Measurements from ENCODE around the gene EEF1AKMT4. TPM values are rescaled to one million over a fixed set of nuclear protein-coding genes. Genes with fewer than 3 reads are reported as not detected.
A peak's percentile ranks its signal among the peaks of the same experiment; 100 is the strongest.

Gene EEF1AKMT4
- total and polyA plus RNA-seq, 2 of the 8 experiments (the other 6 are each of a cell fraction or from before 2014, with no cell fraction given) = 9.3 to 30.1 TPM

DNA sequence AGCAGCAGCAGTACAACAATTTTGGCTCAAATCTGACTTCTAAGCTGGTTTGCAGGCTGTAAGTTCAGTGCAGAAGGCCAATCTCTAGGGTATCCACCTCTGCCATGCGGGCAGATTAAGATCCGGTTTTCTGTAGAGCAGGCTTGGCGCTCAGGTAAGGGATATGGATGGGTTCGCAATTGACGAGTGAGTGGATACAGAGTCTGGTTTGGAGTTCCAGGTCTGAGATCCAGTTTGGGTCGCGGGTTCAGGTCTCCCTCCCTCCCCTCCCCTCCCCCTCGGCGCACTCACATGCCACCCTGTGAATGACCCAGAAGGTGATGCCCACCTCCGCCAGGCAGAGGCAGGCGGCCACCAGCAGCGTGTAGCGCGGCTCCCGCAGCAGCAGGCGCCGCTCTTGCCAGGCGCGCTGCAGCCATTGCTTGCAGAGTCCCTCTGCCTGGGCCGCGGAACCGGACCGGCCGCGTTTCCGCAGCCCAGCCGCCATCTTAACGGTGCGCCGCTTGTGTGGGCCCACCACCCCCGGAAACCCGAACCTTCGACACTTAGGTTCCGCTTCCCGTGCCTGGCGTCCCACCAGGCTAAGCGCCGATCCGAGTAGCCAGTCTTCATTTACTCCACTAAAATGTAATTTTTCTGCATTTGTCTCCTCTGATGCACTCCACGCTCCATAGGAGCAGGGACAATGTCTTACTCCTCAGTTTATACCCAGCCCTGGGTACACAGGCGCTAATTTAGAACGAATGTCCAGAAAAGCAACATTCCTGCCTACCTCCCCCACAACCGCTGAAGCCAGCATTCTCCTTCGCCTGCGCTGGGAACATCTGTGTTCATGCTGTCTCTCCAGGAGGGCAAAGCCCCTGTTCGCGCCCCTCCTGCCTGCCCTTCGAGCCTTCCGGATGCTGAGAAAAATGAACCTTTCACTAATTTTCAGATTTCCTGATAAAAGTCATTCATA, 739 bp upstream of the EEF1AKMT4 start, which contains the start of gene ALG3:
TSS of gene ALG3 (minus strand) at position 509 of the 958 bp plus-strand sequence. CDS start at position 487, 22 bp downstream.
- H3K56ac ChIP-seq (replicated peaks; ENCODE audit: insufficient read length, low read depth, low read length) = peak within 1 kb of the TSS; percentile 60
- H2BK15ac ChIP-seq (ENCODE audit: low read length) = peak within 1 kb of the TSS; percentile 83
- peak within 1 kb of the TSS; percentile 71 to 98 (median 85) for H3K4me3 ChIP-seq (ENCODE audit: extremely low read depth in 1 of 4, insufficient read depth in 2 of 4, low read depth in 3 of 4, low read length in 4 of 4)
- DNase-seq (ENCODE audit: low read depth in 1 of 2, low spot score in 2 of 2) (peak in 1 of 2 experiments; percentile 94), FAIRE-seq (no peak)
- H2AFZ ChIP-seq (ENCODE audit: low read length) = peak within 1 kb of the TSS; percentile 98
- H3K9me3 ChIP-seq (ENCODE audit: insufficient read depth in 2 of 2, low read depth in 1 of 2, low read length in 1 of 2) = no peaks in the 10 kb centered on the region
- 1% methylated on average over 45 of the region's 49 CpGs; no CpG with 5 or more reads in 1 of the 2 experiments for WGBS, 2 experiments (ENCODE audit: extremely low coverage in 1 of 2, insufficient coverage in 1 of 2, insufficient read length in 1 of 2, insufficient replicate concordance in 2 of 2, low coverage in 1 of 2, low lambda C conversion rate in 2 of 2, missing lambda C conversion rate in 1 of 2)
- peak within 1 kb of the TSS; percentile 83 for H3K18ac ChIP-seq (ENCODE audit: extremely low read depth, low read length)
- peak within 1 kb of the TSS; percentile 75 for H4K91ac ChIP-seq (replicated peaks; ENCODE audit: insufficient read length, low read length)
- no peak within 1 kb of the TSS for H3K4ac ChIP-seq (replicated peaks; ENCODE audit: insufficient read length, low read depth, low read length)
- H2BK12ac ChIP-seq (ENCODE audit: low read depth, low read length) = peak within 1 kb of the TSS; percentile 94; the same call in 1 of the 2 replicates
- H3K9ac ChIP-seq (replicated peaks in 1 of 4; ENCODE audit: extremely low read depth in 1 of 4, low read depth in 3 of 4, low read length in 3 of 4) = peak within 1 kb of the TSS; percentile 77 to 94 (median 87)
- ChIA-PET POLR2A (ENCODE audit: partially characterized antibody) (interaction anchor here (0.5 to 3.8 kb wide), 5 partner anchors 8 to 104 kb away, joined by 3 to 13 read pairs (median 6); partner anchors contain the start of gene CAMK2N2), CTCF (ENCODE audit: partially characterized antibody) (interaction anchor here (0.6 to 14.0 kb wide), 13 partner anchors 8 to 212 kb away, joined by 3 to 136 read pairs (median 10); partner anchors contain the start of genes CAMK2N2 and VWA5B2)
- peak within 1 kb of the TSS; percentile 75 to 94 for H3K4me2 ChIP-seq (ENCODE audit: insufficient read depth in 1 of 2, low read depth in 2 of 2, low read length in 2 of 2)
- no peaks in the 10 kb centered on the region for H4K20me1 ChIP-seq (replicated peaks in 1 of 2; ENCODE audit: control insufficient read depth in 1 of 2, insufficient read depth in 2 of 2, low read length in 2 of 2)
- peaks cover 10 to 18% (median 14%) of the 10 kb centered on the region in 4 experiments; a peak in 7 of 8 replicates for H3K36me3 ChIP-seq (ENCODE audit: control insufficient read depth in 2 of 4, insufficient read depth in 4 of 4, low read length in 3 of 4)
- H3K79me2 ChIP-seq (ENCODE audit: control insufficient read depth in 1 of 2, insufficient read depth in 2 of 2, low read length in 2 of 2) = peaks cover 0 to 11% of the 10 kb centered on the region in 2 experiments; a peak in 3 of 4 replicates
- H2BK20ac ChIP-seq (ENCODE audit: low read length) = peak within 1 kb of the TSS; percentile 82; the same call in 1 of the 2 replicates
- H2BK120ac ChIP-seq (replicated peaks; ENCODE audit: low read depth, low read length) = peak within 1 kb of the TSS; percentile 40
- no peak within 1 kb of the TSS for H3K23ac ChIP-seq (ENCODE audit: insufficient read length)
- no peaks in the 10 kb centered on the region for H3K4me1 ChIP-seq (replicated peaks in 1 of 4; ENCODE audit: control insufficient read depth in 3 of 4, insufficient read depth in 4 of 4, low read length in 3 of 4)
- peak within 1 kb of the TSS; percentile 98 for H4K8ac ChIP-seq (ENCODE audit: extremely low read depth, insufficient read depth, low read length)
- H3K23me2 ChIP-seq (ENCODE audit: low read depth, low read length) = peaks cover 13% of the 10 kb centered on the region
- H4K5ac ChIP-seq (ENCODE audit: insufficient read length, low read depth, low read length) = peak within 1 kb of the TSS; percentile 69
- peaks cover 2% of the 10 kb centered on the region for H3K79me1 ChIP-seq (ENCODE audit: low read depth, low read length)
- no peak within 1 kb of the TSS for H2AK5ac ChIP-seq (ENCODE audit: low read depth, low read length)
- no peak within 1 kb of the TSS for H3K14ac ChIP-seq (ENCODE audit: insufficient read length)
- H2BK5ac ChIP-seq (ENCODE audit: low read depth, low read length) = peak within 1 kb of the TSS; percentile 96
- no peaks in the 10 kb centered on the region for H3K27me3 ChIP-seq (replicated peaks in 1 of 4; ENCODE audit: control insufficient read depth in 3 of 4, extremely low read depth in 1 of 4, insufficient read depth in 3 of 4, low read length in 3 of 4)
- peak within 1 kb of the TSS; percentile 89 for H3K27ac ChIP-seq (ENCODE audit: low read depth, low read length)
- no peak for TF ChIP-seq TEAD4 (IDR thresholded peaks at IDR 0.05; ENCODE audit: low read depth, low read length)
- peak; percentile 86 to 91; a peak in 3 of 4 replicates for TF ChIP-seq SIN3A (conservative IDR thresholded peaks at IDR 0.05 in 1 of 2, IDR thresholded peaks at IDR 0.05 in 1 of 2; ENCODE audit: low read depth in 1 of 2, low read length in 2 of 2)
- TF ChIP-seq, protein P1, sequence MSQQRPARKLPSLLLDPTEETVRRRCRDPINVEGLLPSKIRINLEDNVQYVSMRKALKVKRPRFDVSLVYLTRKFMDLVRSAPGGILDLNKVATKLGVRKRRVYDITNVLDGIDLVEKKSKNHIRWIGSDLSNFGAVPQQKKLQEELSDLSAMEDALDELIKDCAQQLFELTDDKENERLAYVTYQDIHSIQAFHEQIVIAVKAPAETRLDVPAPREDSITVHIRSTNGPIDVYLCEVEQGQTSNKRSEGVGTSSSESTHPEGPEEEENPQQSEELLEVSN (IDR thresholded peaks at IDR 0.05) = no peak
- peak; percentile 98 for TF ChIP-seq SAP30 (IDR thresholded peaks at IDR 0.05; ENCODE audit: insufficient read depth, insufficient replicate concordance, low read length)
- TF ChIP-seq CHD2 (IDR thresholded peaks at IDR 0.05; ENCODE audit: low read length) = peak; percentile 59; the same call in 1 of the 2 replicates
- TF ChIP-seq BACH1 (IDR thresholded peaks at IDR 0.05; ENCODE audit: low read length) = 0 out of 2 replicates have a peak, but pooled peaks have one; percentile 15
- TF ChIP-seq POLR2A (IDR thresholded peaks at IDR 0.05; ENCODE audit: control extremely low read depth in 1 of 2, low read depth in 2 of 2, low read length in 2 of 2) = peak; percentile 80 to 92
- TF ChIP-seq, protein P2, sequence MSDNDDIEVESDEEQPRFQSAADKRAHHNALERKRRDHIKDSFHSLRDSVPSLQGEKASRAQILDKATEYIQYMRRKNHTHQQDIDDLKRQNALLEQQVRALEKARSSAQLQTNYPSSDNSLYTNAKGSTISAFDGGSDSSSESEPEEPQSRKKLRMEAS (IDR thresholded peaks at IDR 0.05) = peak; percentile 94
- TF ChIP-seq PHF8 (conservative IDR thresholded peaks at IDR 0.05; ENCODE audit: low read depth, low read length) = peak; percentile 95

Measured in H1 (cell line).